ENCODE data around the gene SLC45A3.
"Not testable (repeated sequence)": the region's sequence is repeated elsewhere in the genome, so short reads cannot be mapped to it uniquely, and the experiment has no call there.

Gene SLC45A3

GRCh38 chr1:205680073-205680851, at the start of gene SLC45A3:
Gene SLC45A3, minus strand, starts transcription at chr1:205680509. Its CDS starts 15,853 bp downstream, at chr1:205664656.
- no peaks in the 10 kb centered on the region for H3F3A ChIP-seq (ENCODE audit: insufficient read depth, low read length)
- no peaks in the 10 kb centered on the region for H3K9me3 ChIP-seq (ENCODE audit: low read length)
- H3K4me3 ChIP-seq (ENCODE audit: low read depth, low read length, poor library complexity, severe bottlenecking), result peak within 1 kb of the TSS; percentile 72
- no peaks in the 10 kb centered on the region for H4K20me1 ChIP-seq (ENCODE audit: insufficient read depth, low read length)
- H3K27ac ChIP-seq (ENCODE audit: low read depth, low read length, poor library complexity, severe bottlenecking), result no peak within 1 kb of the TSS
- no peaks in the 10 kb centered on the region; the same call in 1 of the 2 replicates for H3K27me3 ChIP-seq (ENCODE audit: insufficient read depth, low read length)
- H3K36me3 ChIP-seq (ENCODE audit: insufficient read depth, low read length), result no peaks in the 10 kb centered on the region
- no peaks in the 10 kb centered on the region for H3K9me2 ChIP-seq (ENCODE audit: low read depth, low read length)
- no peak for TF ChIP-seq CTCF (IDR thresholded peaks at IDR 0.05; ENCODE audit: low read length)
- no peak for TF ChIP-seq EZH2 (IDR thresholded peaks at IDR 0.05; ENCODE audit: borderline replicate concordance, low read length)
- H2AFZ ChIP-seq (ENCODE audit: low read length), result no peak within 1 kb of the TSS
- no peaks in the 10 kb centered on the region for H3K79me2 ChIP-seq (ENCODE audit: insufficient read depth, low read length)
- peak within 1 kb of the TSS; percentile 90 for H3K4me2 ChIP-seq (ENCODE audit: low read length)
- peak within 1 kb of the TSS; percentile 49; the same call in 1 of the 2 replicates for H3K9ac ChIP-seq (ENCODE audit: low read length)
- peaks cover 11% of the 10 kb centered on the region for H3K4me1 ChIP-seq (ENCODE audit: insufficient read depth, low read length, severe bottlenecking)

- Histone ChIP-seq H2AFZ (ENCODE audit: low read length) (no peak overlapping the region), H3K36me3 (ENCODE audit: insufficient read depth, low read length) (peaks cover 80% of the 10 kb centered on the region), H3K4me3 (ENCODE audit: low read depth, low read length, poor library complexity, severe bottlenecking) (no peak overlapping the region), H3K27me3 (ENCODE audit: insufficient read depth, low read length) (no peaks in the 10 kb centered on the region), H3K4me2 (ENCODE audit: low read length) (no peak overlapping the region), H3K9me3 (ENCODE audit: low read length) (no peaks in the 10 kb centered on the region), H3K9ac (ENCODE audit: low read length) (no peak overlapping the region), H3K4me1 (ENCODE audit: insufficient read depth, low read length, severe bottlenecking) (no peaks in the 10 kb centered on the region), H3K79me2 (ENCODE audit: insufficient read depth, low read length) (peaks cover 25% of the 10 kb centered on the region), H3K27ac (ENCODE audit: low read depth, low read length, poor library complexity, severe bottlenecking) (no peak overlapping the region), H3K9me2 (ENCODE audit: low read depth, low read length) (no peaks in the 10 kb centered on the region), H4K20me1 (ENCODE audit: insufficient read depth, low read length) (no peaks in the 10 kb centered on the region), H3F3A (ENCODE audit: insufficient read depth, low read length) (no peaks in the 10 kb centered on the region)
- no peak for TF ChIP-seq CTCF (IDR thresholded peaks at IDR 0.05; ENCODE audit: low read length)
Measured at GRCh38 chr1:205726619-205727125, 46.4 kb upstream of the SLC45A3 start.

GRCh38 chr1:205725514-205725913, 45.2 kb upstream of the SLC45A3 start:
- Histone ChIP-seq H3K36me3 (ENCODE audit: insufficient read depth, low read length) (peaks cover 82% of the 10 kb centered on the region), H3K9me2 (ENCODE audit: low read depth, low read length) (no peaks in the 10 kb centered on the region), H4K20me1 (ENCODE audit: insufficient read depth, low read length) (no peaks in the 10 kb centered on the region), H3K79me2 (ENCODE audit: insufficient read depth, low read length) (peaks cover 15% of the 10 kb centered on the region), H3K9me3 (ENCODE audit: low read length) (no peaks in the 10 kb centered on the region), H3F3A (ENCODE audit: insufficient read depth, low read length) (no peaks in the 10 kb centered on the region), H3K27ac (ENCODE audit: low read depth, low read length, poor library complexity, severe bottlenecking) (no peak overlapping the region), H3K4me1 (ENCODE audit: insufficient read depth, low read length, severe bottlenecking) (no peaks in the 10 kb centered on the region), H2AFZ (ENCODE audit: low read length) (no peak overlapping the region), H3K9ac (ENCODE audit: low read length) (no peak overlapping the region), H3K27me3 (ENCODE audit: insufficient read depth, low read length) (no peaks in the 10 kb centered on the region), H3K4me3 (ENCODE audit: low read depth, low read length, poor library complexity, severe bottlenecking) (no peak overlapping the region), H3K4me2 (ENCODE audit: low read length) (no peak overlapping the region)
- no peak for TF ChIP-seq EZH2 (IDR thresholded peaks at IDR 0.05; ENCODE audit: borderline replicate concordance, low read length)
- no peak for TF ChIP-seq CTCF (IDR thresholded peaks at IDR 0.05; ENCODE audit: low read length)

- H3K9ac ChIP-seq (ENCODE audit: low read length); H3K9me3 ChIP-seq (ENCODE audit: low read length); H3K27ac ChIP-seq (ENCODE audit: low read depth, low read length, poor library complexity, severe bottlenecking); H3K4me2 ChIP-seq (ENCODE audit: low read length); H3F3A ChIP-seq (ENCODE audit: insufficient read depth, low read length); H3K4me3 ChIP-seq (ENCODE audit: low read depth, low read length, poor library complexity, severe bottlenecking); H3K79me2 ChIP-seq (ENCODE audit: insufficient read depth, low read length); H3K27me3 ChIP-seq (ENCODE audit: insufficient read depth, low read length); H2AFZ ChIP-seq (ENCODE audit: low read length); H3K4me1 ChIP-seq (ENCODE audit: insufficient read depth, low read length, severe bottlenecking); H4K20me1 ChIP-seq (ENCODE audit: insufficient read depth, low read length); H3K9me2 ChIP-seq (ENCODE audit: low read depth, low read length): not testable (repeated sequence)
- peaks cover 92% of the 10 kb centered on the region for H3K36me3 ChIP-seq (ENCODE audit: insufficient read depth, low read length)
Measured at GRCh38 chr1:205720740-205721139, 40.4 kb upstream of the SLC45A3 start.

Data from OCI-LY1 (cell line).